Right cardiac atrium (tissue), 5 donors: ENCODE data around the gene RIMKLB. TPM values are rescaled to one million over a fixed set of nuclear protein-coding genes. Genes with fewer than 3 reads are reported as not detected.
"Not testable (repeated sequence)": the region's sequence is repeated elsewhere in the genome, so short reads cannot be mapped to it uniquely, and the experiment has no call there.

Experiments used
- ATAC-seq, 2 donors: fragments of 200-7000 bp; cut with Tn5 transposase; one replicate each; pipeline versions ENCODE4 v1.8.0 to v1.9.1; 2020; ENCODE audit warnings: moderate library complexity in 2 of 2, mild to moderate bottlenecking in 1 of 2
- DNase-seq, 3 donors: peaks; one replicate each; pipeline ENCODE4 v3.0.0-alpha.2; 2020
- H3K27ac ChIP-seq: one replicate; pipeline ENCODE4 v1.5.1; 2013; ENCODE audit warnings: mild to moderate bottlenecking, low read length, control low read depth, moderate library complexity
- H3K27me3 ChIP-seq: one replicate; pipeline ENCODE4 v1.6.1; 2013; ENCODE audit not compliant: control insufficient read depth, insufficient read depth
- H3K4me1 ChIP-seq: one replicate; pipeline ENCODE4 v1.6.1; 2013; ENCODE audit warnings: low read length; ENCODE audit not compliant: control insufficient read depth, insufficient read depth
- H3K4me3 ChIP-seq: one replicate; pipeline ENCODE4 v1.5.1; 2013; ENCODE audit warnings: low read length, control low read depth
- H3K9me3 ChIP-seq: one replicate; pipeline ENCODE4 v1.6.1; 2013; ENCODE audit warnings: low read length; ENCODE audit not compliant: control insufficient read depth
- WGBS: extraction: QIAGEN DNeasy Blood & Tissue Kit; methylation state at CpG from one replicate; pipeline ENCODE4 v1.1.7; 2013; 5-methylcytosine and 5-hydroxymethylcytosine counted together
- intact Hi-C, 4 donors: fragments of 100-400 bp; cut with DNase I; formaldehyde crosslinking; loops; one replicate each; pipeline versions ENCODE4 v1.11.0 to v1.14.0; 2022 to 2023
- polyA plus RNA-seq: library from polyadenylated mRNA; stranded (reverse); fragments of 200-250 nt; gene quantifications from one replicate; pipeline ENCODE4 v1.2.3, GENCODE V29; 2013
- total RNA-seq, 4 donors: library from RNA; stranded (reverse); fragmentation: NEBNext Ultra II Directional; extraction: Animal tissue kit (Norgen Biotek cat#: 25700); gene quantifications; one replicate each; pipeline ENCODE4 v1.2.1, GENCODE V29; 2021
- donor health status: healthy with polysubstance abuse.
- donor health status: DM: no; HTN: yes; CAD: no.
- donor health status: DM: no; HTN: no; CAD: no.
- donor health status: DM: no; HTN: yes; CAD: no; lungs with severe emphysema.
- donor health status: DM: yes; HTN: yes; CAD: no.

The RIMKLB gene
- total and polyA plus RNA-seq, 5 donors: 11.3 to 17.6 (median 13.9) TPM

- H3K27me3 ChIP-seq: no peaks in the 10 kb centered on the region
- H3K9me3 ChIP-seq: no peaks in the 10 kb centered on the region
- 61% methylated on average over 4 of the region's 4 CpGs for WGBS
- no peak overlapping the region for H3K27ac ChIP-seq
- intact Hi-C loops: no loop called here
- DNase-seq: no peak
- H3K4me1 ChIP-seq: peaks cover 2% of the 10 kb centered on the region
- H3K4me3 ChIP-seq: no peak overlapping the region
- ATAC-seq: peak; percentile 24 to 49
Observed at GRCh38 chr12:8779281-8779680, 81.5 kb downstream of the RIMKLB start.

- WGBS: 93% methylated on average over 2 of the region's 2 CpGs
- H3K27me3 ChIP-seq: no peaks in the 10 kb centered on the region
- intact Hi-C loops: no loop called here
Observed at GRCh38 chr12:8779862-8780261, 82.1 kb downstream of the RIMKLB start.

GRCh38 chr12:8780389-8780788 lies 82.6 kb downstream of the RIMKLB start:
- DNase-seq (no peak), ATAC-seq (no peak)
- H3K4me3 ChIP-seq: no peak overlapping the region
- no peaks in the 10 kb centered on the region for H3K27me3 ChIP-seq
- no peak overlapping the region for H3K27ac ChIP-seq
- H3K4me1 ChIP-seq: peaks cover 2% of the 10 kb centered on the region
- no peaks in the 10 kb centered on the region for H3K9me3 ChIP-seq
- intact Hi-C loops: no loop called here
- WGBS: 73% methylated on average over 1 of the region's 1 CpG

More at GRCh38 chr12:8779862-8780261, 82.1 kb downstream of the RIMKLB start:
- Histone ChIP-seq H3K4me3 (no peak overlapping the region), H3K4me1 (peaks cover 2% of the 10 kb centered on the region), H3K9me3 (no peaks in the 10 kb centered on the region), H3K27ac (no peak overlapping the region)
- DNase-seq (no peak), ATAC-seq (no peak)

- Histone ChIP-seq H3K27me3 (no peaks in the 10 kb centered on the region), H3K4me3 (no peak overlapping the region), H3K27ac (no peak overlapping the region), H3K9me3 (no peaks in the 10 kb centered on the region), H3K4me1 (peaks cover 2% of the 10 kb centered on the region)
- WGBS: 44% methylated on average over 2 of the region's 2 CpGs
- intact Hi-C loops: no loop called here
- ATAC-seq (peak; percentile 47 to 59), DNase-seq (no peak)
Observed at GRCh38 chr12:8781381-8782127, 83.8 kb downstream of the RIMKLB start.

- Histone ChIP-seq H3K27ac (no peak overlapping the region), H3K4me1 (no peaks in the 10 kb centered on the region), H3K9me3 (no peaks in the 10 kb centered on the region), H3K4me3 (no peak overlapping the region), H3K27me3 (no peaks in the 10 kb centered on the region)
- ATAC-seq (no peak), DNase-seq (no peak)
- intact Hi-C loops: no loop called here
Observed at GRCh38 chr12:8784290-8784888, 86.6 kb downstream of the RIMKLB start.

GRCh38 chr12:8785499-8785898 lies 87.7 kb downstream of the RIMKLB start:
- intact Hi-C loops: no loop called here
- DNase-seq: no peak
- Histone ChIP-seq H3K9me3 (no peaks in the 10 kb centered on the region), H3K27ac (no peak overlapping the region), H3K4me3 (no peak overlapping the region), H3K27me3 (no peaks in the 10 kb centered on the region), H3K4me1 (no peaks in the 10 kb centered on the region)
- WGBS: 79% methylated on average over 4 of the region's 4 CpGs
- ATAC-seq: no peak

GRCh38 chr12:8787206-8787605 lies 89.4 kb downstream of the RIMKLB start:
- H3K9me3 ChIP-seq, H3K4me1 ChIP-seq, H3K4me3 ChIP-seq, H3K27me3 ChIP-seq, ATAC-seq, H3K27ac ChIP-seq, intact Hi-C loops: not testable (repeated sequence)
- peak in 1 of 3 donors; percentile 54 for DNase-seq
- 97% methylated on average over 28 of the region's 28 CpGs for WGBS

- ATAC-seq, H3K9me3 ChIP-seq, DNase-seq, intact Hi-C loops, H3K4me1 ChIP-seq, H3K27ac ChIP-seq, H3K4me3 ChIP-seq, H3K27me3 ChIP-seq: not testable (repeated sequence)
- WGBS: 75% methylated on average over 13 of the region's 13 CpGs
Observed at GRCh38 chr12:8788706-8789105, 90.9 kb downstream of the RIMKLB start.

GRCh38 chr12:8789341-8790013 lies 91.7 kb downstream of the RIMKLB start:
- WGBS: 75% methylated on average over 13 of the region's 13 CpGs
- H3K4me3 ChIP-seq, H3K27me3 ChIP-seq, H3K4me1 ChIP-seq, intact Hi-C loops, H3K27ac ChIP-seq, H3K9me3 ChIP-seq, DNase-seq, ATAC-seq: not testable (repeated sequence)

- H3K9me3 ChIP-seq, H3K27ac ChIP-seq, DNase-seq, ATAC-seq, H3K4me1 ChIP-seq, intact Hi-C loops, H3K4me3 ChIP-seq, H3K27me3 ChIP-seq: not testable (repeated sequence)
- WGBS: 95% methylated on average over 4 of the region's 4 CpGs
Observed at GRCh38 chr12:8793226-8793625, 95.4 kb downstream of the RIMKLB start.

- ATAC-seq, H3K4me3 ChIP-seq, H3K27me3 ChIP-seq, DNase-seq, H3K4me1 ChIP-seq, intact Hi-C loops, H3K9me3 ChIP-seq, H3K27ac ChIP-seq: not testable (repeated sequence)
- WGBS: 96% methylated on average over 21 of the region's 21 CpGs
Observed at GRCh38 chr12:8794611-8795010, 96.8 kb downstream of the RIMKLB start.
